ENCODE data around the gene CCDC138.

Gene CCDC138

GRCh38 chr2:108911807-108912628, 125.4 kb downstream of the CCDC138 start:
- H3K4me3 ChIP-seq (ENCODE audit: low read length), result no peak overlapping the region

DNA sequence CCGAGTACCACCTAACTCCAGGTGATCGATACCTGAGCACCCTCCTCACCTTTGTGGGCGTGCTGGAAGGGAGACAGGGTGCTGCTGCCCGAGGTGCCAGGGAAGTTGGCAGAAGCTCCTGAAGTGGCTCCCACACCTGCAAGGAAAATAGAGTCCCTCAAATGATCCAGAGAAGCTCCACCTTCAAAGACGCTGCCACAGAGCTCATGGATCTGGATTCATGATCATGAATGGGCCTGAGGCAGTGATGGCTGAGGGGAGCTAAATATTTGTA, 126.0 kb downstream of the CCDC138 start:
- no peak for TF ChIP-seq ZNF274 (IDR thresholded peaks at IDR 0.05; ENCODE audit: low read depth, low read length)

More at GRCh38 chr2:108911807-108912628, 125.4 kb downstream of the CCDC138 start:
- TF ChIP-seq ZNF274 (IDR thresholded peaks at IDR 0.05; ENCODE audit: low read depth, low read length), result no peak

GRCh38 chr2:108916122-108916795, 129.7 kb downstream of the CCDC138 start:
- H3K4me3 ChIP-seq (ENCODE audit: low read length), result no peak overlapping the region
- TF ChIP-seq ZNF274 (IDR thresholded peaks at IDR 0.05; ENCODE audit: low read depth, low read length), result no peak

More for the DNA sequence above, 126.0 kb downstream of the CCDC138 start:
- no peak overlapping the region for H3K4me3 ChIP-seq (ENCODE audit: low read length)

- TF ChIP-seq ZNF274 (IDR thresholded peaks at IDR 0.05; ENCODE audit: low read depth, low read length), result no peak
- H3K4me3 ChIP-seq (ENCODE audit: low read length), result no peak overlapping the region
These were observed 130.3 kb downstream of the CCDC138 start for GRCh38 chr2:108916796-108917421.

DNA sequence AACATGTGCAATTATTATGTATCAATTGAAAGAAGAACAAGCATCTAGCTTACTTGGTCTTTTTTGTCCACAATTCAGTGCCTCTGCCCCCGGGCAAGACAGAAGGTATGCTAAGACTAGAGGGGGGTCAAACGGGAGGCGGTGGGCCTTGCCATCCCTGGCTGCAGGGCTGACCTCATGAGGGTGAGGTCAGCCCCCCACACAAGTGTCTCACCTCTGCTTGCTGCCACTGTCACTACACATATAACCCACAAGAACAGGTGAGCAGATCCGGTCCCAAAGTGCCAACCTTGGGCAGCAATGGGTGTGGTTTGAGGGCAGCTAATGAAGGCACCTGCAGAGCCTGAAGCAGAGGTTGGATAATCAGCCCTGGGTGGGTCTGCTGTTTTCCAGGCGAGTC, 131.0 kb downstream of the CCDC138 start:
- H3K4me3 ChIP-seq (ENCODE audit: low read length), result no peak overlapping the region
- no peak for TF ChIP-seq ZNF274 (IDR thresholded peaks at IDR 0.05; ENCODE audit: low read depth, low read length)

DNA sequence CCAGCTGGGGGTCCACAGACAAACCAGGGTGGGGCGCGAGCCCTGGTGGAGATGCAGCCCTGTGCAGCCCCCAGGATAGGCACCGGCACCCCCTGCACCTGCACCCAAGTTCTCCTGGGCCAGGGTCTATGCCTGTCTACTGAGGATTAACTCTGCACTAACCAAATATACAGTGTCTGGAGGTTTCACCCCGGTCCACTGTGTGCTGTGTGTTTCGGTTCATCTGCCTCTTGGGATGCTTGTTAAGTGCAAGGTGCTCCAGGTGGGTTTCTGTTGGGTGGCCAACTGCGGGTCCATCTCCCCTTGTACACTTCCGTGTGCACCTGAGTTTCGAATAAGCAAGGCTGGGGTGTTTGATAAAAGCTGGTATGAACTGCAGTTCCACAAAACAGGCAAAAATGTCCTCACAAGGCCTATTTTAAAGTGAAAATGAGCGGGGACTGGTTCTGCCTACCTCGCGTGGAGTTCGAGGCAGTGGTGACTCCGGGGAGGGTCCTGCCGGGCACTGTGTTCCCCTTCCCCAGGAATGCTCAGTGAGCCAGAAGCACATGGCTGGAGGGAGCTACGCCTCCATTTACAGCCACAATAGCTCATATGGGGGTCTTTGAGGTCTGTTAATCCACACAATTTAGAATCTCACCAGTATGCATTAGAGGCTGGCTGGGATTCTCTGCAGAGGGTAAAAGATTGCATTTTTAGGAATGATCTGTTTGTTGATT, 131.7 kb downstream of the CCDC138 start:
- TF ChIP-seq ZNF274 (IDR thresholded peaks at IDR 0.05; ENCODE audit: low read depth, low read length), result no peak
- H3K4me3 ChIP-seq (ENCODE audit: low read length), result no peak overlapping the region

GRCh38 chr2:108918941-108919341, 132.4 kb downstream of the CCDC138 start:
- H3K4me3 ChIP-seq (ENCODE audit: low read length), result no peak overlapping the region
- TF ChIP-seq ZNF274 (IDR thresholded peaks at IDR 0.05; ENCODE audit: low read depth, low read length), result no peak

GRCh38 chr2:108919571-108920373, 133.2 kb downstream of the CCDC138 start:
- no peak overlapping the region for H3K4me3 ChIP-seq (ENCODE audit: low read length)
- no peak for TF ChIP-seq ZNF274 (IDR thresholded peaks at IDR 0.05; ENCODE audit: low read depth, low read length)

DNA sequence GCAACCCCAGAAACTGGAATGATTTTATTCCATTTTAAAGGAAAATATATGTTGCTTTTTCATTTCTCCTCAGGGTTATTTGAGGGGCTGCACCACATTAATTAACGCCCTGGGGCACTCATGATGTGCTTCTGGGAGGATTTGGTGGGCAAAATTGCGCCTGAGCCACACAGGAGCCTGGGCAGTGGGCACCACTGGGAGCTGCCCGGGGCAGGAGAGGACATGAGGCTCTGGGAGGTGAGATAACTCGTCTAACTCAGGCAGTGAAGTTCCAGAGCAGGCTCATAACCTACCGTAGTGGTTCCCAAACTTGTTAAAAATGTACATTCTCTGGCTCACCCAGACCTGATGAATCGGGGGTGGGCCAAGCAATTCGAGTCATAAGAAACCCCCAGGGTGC, 134.1 kb downstream of the CCDC138 start:
- no peak overlapping the region for H3K4me3 ChIP-seq (ENCODE audit: low read length)
- TF ChIP-seq ZNF274 (IDR thresholded peaks at IDR 0.05; ENCODE audit: low read depth, low read length), result no peak

DNA sequence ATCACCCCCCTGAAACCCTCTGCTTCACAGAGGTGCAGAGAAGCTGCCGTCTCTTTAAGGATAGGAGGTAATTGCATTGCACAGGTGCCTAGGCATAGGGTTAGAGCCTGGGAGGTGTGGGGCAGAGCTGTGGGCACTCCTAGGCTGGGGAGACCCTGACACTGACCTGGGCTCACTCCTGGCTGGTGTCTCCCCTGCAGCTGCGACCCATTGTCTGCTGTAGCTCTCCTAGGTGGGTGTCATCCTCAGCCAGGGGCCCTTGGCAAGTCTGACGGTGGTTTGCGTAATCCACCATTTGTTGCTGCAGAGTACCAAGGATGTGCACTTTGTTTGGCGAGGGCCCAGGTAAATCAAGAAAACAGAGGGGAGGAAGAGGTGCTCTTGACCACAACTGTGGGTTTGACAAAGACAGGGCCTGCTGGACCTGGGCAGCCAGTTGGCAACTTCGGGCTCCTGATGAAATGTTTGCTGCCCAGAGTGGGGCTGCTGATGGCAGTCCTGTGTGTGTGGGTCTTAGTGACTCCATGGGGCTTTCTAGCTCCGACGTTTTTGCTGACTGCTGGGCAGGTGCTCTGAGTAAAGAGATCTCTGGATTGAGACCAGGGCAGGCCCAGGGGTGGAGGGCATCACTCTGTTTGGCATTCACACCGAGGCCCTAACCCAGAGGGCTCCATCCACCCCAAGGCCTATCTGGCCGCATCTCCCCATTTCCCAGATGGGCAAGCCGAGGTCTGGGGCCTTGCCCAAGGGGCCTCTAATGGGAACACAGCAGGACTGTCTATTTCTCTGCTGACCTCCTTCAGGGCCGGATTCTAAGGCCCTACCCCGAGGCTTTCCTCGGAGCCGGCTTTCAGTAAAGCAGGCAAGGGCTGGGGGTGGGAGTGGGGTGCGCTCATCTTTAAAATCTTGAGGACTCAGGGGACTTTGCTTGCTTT, 134.8 kb downstream of the CCDC138 start:
- H3K4me3 ChIP-seq (ENCODE audit: low read length), result no peak overlapping the region

DNA sequence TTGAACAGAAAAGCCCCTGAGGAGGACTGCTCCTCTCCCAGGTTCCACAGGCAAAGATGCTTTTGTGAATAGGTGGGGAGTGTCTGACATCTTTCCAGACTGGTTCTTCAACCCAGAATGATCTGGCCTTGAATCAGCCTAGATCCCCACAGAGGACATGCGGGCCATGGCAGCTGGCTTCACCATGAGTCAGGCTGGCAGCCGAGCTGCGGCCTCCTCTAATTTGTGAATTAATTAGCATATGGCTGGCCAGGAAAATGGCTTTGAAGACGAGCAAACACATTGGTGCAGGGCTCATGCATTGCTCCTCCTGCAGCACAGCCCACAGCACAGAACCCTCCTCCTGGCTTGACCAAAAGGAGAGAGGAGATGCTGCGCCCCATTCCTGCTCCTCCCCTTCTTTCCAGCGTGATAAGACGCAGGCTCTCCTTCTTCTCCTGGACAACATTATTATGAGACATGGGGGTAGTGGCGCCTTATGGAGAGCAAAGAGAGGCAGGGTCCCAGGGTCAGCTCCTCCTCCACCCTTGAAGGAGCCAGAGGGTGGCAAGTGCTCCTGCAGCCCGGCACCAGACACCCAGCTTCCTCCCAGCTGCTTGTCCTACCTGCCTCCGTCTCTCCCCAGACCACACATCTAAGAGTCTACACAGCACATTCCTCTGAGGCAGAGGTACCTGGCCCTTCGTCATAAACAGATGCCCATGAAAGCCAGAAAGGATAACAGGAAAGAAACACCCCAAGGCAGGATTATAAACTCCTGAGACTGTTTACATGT, 135.8 kb downstream of the CCDC138 start:
- no peak overlapping the region for H3K4me3 ChIP-seq (ENCODE audit: low read length)
- no peak for TF ChIP-seq ZNF274 (IDR thresholded peaks at IDR 0.05; ENCODE audit: low read depth, low read length)

More for the DNA sequence above, 134.8 kb downstream of the CCDC138 start:
- TF ChIP-seq ZNF274 (IDR thresholded peaks at IDR 0.05; ENCODE audit: low read depth, low read length), result no peak
